Measurements from ENCODE around the gene FEN1.

DNA sequence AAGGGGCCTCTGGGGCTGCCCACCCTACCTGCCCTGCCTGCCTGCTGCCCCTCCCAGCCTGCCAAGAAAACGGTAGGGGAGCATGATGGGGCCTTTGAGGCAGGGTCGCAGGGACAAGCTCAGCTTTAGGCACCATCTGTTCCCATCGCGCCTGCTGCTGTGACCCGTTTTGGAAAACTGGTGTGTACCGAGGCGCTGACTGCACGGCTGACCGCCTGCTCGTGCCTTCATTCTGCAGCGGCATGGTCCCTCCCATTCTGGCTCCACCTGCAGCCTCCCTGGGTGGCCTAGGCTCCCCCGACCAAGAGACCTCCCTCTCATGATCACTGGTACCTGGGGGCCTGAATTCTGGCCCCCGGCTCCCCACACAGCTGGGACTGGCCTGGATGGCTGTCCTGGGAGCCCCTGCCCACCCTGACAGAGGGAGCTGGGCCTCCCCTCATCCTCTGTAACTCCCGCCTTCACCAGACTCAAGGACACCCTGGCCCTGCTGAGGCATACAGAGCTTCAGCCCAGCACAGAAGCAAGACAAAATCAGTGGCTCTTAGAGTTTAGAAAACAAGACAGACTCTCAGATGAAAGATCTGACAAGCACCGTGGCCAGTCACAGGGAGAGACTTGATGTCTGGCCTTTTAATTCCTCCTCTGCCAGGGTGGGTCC lies 46.8 kb upstream of the FEN1 start:
- TF ChIP-seq POLR2AphosphoS5 (IDR thresholded peaks at IDR 0.05), result no peak
- TF ChIP-seq, protein P1, sequence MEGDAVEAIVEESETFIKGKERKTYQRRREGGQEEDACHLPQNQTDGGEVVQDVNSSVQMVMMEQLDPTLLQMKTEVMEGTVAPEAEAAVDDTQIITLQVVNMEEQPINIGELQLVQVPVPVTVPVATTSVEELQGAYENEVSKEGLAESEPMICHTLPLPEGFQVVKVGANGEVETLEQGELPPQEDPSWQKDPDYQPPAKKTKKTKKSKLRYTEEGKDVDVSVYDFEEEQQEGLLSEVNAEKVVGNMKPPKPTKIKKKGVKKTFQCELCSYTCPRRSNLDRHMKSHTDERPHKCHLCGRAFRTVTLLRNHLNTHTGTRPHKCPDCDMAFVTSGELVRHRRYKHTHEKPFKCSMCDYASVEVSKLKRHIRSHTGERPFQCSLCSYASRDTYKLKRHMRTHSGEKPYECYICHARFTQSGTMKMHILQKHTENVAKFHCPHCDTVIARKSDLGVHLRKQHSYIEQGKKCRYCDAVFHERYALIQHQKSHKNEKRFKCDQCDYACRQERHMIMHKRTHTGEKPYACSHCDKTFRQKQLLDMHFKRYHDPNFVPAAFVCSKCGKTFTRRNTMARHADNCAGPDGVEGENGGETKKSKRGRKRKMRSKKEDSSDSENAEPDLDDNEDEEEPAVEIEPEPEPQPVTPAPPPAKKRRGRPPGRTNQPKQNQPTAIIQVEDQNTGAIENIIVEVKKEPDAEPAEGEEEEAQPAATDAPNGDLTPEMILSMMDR (IDR thresholded peaks at IDR 0.05), result no peak

All from esophagus muscularis mucosa (tissue), 3 donors.